HCT116 (cell line): ENCODE data around the gene PKP3. TPM values are rescaled to one million over a fixed set of nuclear protein-coding genes. Genes with fewer than 3 reads are reported as not detected.

ENCODE experiments used
- ATAC-seq: fragments of 200-7000 bp; cut with Tn5 transposase; 2 replicates; pipeline ENCODE4 v1.9.1; 2020; ENCODE audit warnings: mild to moderate bottlenecking, moderate library complexity
- BruUV-seq: library from RNA; stranded (reverse); fragments of 400-500 nt; replicated peaks from 2 replicates; lab custom pipeline; 2021; lab: Mats Ljungman, UMichigan
- CTCF ChIA-PET: fragments of 300-600 bp; sonication (Branson Sonifier 250); formaldehyde crosslinking; loops from one replicate; lab custom pipeline; 2021; ENCODE audit warnings: antibody characterized with exemption; lab: Charles Lee
- POLR2A ChIA-PET: fragments of 300-600, 350-600 bp; sonication (Branson Sonifier 250); formaldehyde crosslinking; loops from one replicate; lab custom pipeline; 2021; ENCODE audit warnings: antibody characterized with exemption; lab: Charles Lee
- RAD21 ChIA-PET, 2 experiments: fragments of 300-600 bp; sonication (Branson Sonifier 250); formaldehyde crosslinking; loops; one replicate each; lab custom pipeline; 2023; ENCODE audit warnings: low total read pairs in 2 of 2; ENCODE audit not compliant: uncharacterized antibody in 2 of 2, unreplicated experiment in 2 of 2, low non-redundant PET in 1 of 2; lab: Charles Lee
- DNase-seq: peaks from one replicate; pipeline ENCODE4 v3.0.0-alpha.2; 2010; ENCODE audit warnings: low read depth, low spot score
- H2AFZ ChIP-seq: fragments of 200-600 bp; shearing (Covaris generic), sonication (generic); 2 replicates; pipeline ENCODE4 v1.6.1; 2017; ENCODE audit warnings: low read depth, mixed run types, mixed read lengths, antibody characterized with exemption, low read length; ENCODE audit not compliant: poor library complexity, severe bottlenecking
- H3K27ac ChIP-seq: 2 replicates; pipeline ENCODE4 v1.5.1; 2012; ENCODE audit warnings: low read depth, low read length
- H3K27me3 ChIP-seq: fragments of 200-600 bp; sonication (generic); 2 replicates; pipeline ENCODE4 v1.6.1; 2016; ENCODE audit warnings: mixed run types, low read length, mixed read lengths; ENCODE audit not compliant: insufficient read depth
- H3K36me3 ChIP-seq, 2 experiments: fragments of 200-500 bp in 1 of 2; fragments of 200-600 bp in 1 of 2; sonication (Bioruptor generic) in 1 of 2; sonication (generic) in 1 of 2; 2 replicates each; pipeline versions ENCODE4 v1.5.1 to v1.6.1; 2014 to 2016; ENCODE audit warnings: low read length in 2 of 2, inconsistent platforms in 1 of 2, mixed read lengths in 1 of 2, mixed run types in 1 of 2; ENCODE audit not compliant: insufficient read depth in 2 of 2, control insufficient read depth in 1 of 2
- H3K4me1 ChIP-seq, 2 experiments: fragments of 200-600 bp in 1 of 2; sonication (generic) in 1 of 2; 2 replicates each; pipeline versions ENCODE4 v1.5.1 to v1.6.1; 2012 to 2017; ENCODE audit warnings: low read length in 2 of 2, inconsistent platforms in 1 of 2, mild to moderate bottlenecking in 1 of 2, mixed read lengths in 1 of 2, mixed run types in 1 of 2, moderate library complexity in 1 of 2; ENCODE audit not compliant: insufficient read depth in 2 of 2, control insufficient read depth in 1 of 2
- H3K4me2 ChIP-seq: fragments of 200-600 bp; sonication (generic); 2 replicates; pipeline ENCODE4 v1.6.1; 2017; ENCODE audit warnings: mixed run types, low read length, mixed read lengths
- H3K4me3 ChIP-seq, 2 experiments: fragments of 200-600 bp in 1 of 2; sonication (generic) in 1 of 2; replicated peaks in 1 of 2; 2 replicates each; pipeline ENCODE4 v1.5.1; 2011 to 2016; ENCODE audit warnings: low read length in 2 of 2, control low read depth in 1 of 2, low read depth in 1 of 2, mild to moderate bottlenecking in 1 of 2, mixed read lengths in 1 of 2, mixed run types in 1 of 2
- H3K79me2 ChIP-seq: fragments of 200-600 bp; sonication (generic); 2 replicates; pipeline ENCODE4 v1.6.1; 2017; ENCODE audit warnings: mild to moderate bottlenecking, mixed run types, low read length, moderate library complexity, mixed read lengths; ENCODE audit not compliant: insufficient read depth
- H3K9ac ChIP-seq: fragments of 200-600 bp; sonication (generic); 2 replicates; pipeline ENCODE4 v1.6.1; 2016; ENCODE audit warnings: low read length, mixed read lengths
- H3K9me2 ChIP-seq: fragments of 200-600 bp; sonication (generic), shearing (Covaris generic); 2 replicates; pipeline ENCODE4 v1.6.1; 2017; ENCODE audit warnings: mixed run types, mild to moderate bottlenecking, moderate library complexity; ENCODE audit not compliant: insufficient read depth
- H3K9me3 ChIP-seq, 2 experiments: fragments of 200-500 bp in 1 of 2; fragments of 200-600 bp in 1 of 2; sonication (Bioruptor generic) in 1 of 2; sonication (generic) in 1 of 2; 2 replicates each; pipeline ENCODE4 v1.6.1; 2014 to 2017; ENCODE audit warnings: low read length in 2 of 2, mixed read lengths in 2 of 2, inconsistent platforms in 1 of 2, low read depth in 1 of 2, mild to moderate bottlenecking in 1 of 2, mixed run types in 1 of 2, moderate library complexity in 1 of 2; ENCODE audit not compliant: control insufficient read depth in 1 of 2, insufficient read depth in 1 of 2
- H4K20me1 ChIP-seq: fragments of 200-600 bp; sonication (generic), shearing (Covaris generic); 2 replicates; pipeline ENCODE4 v1.6.1; 2017; ENCODE audit warnings: mixed run types, mild to moderate bottlenecking, moderate library complexity; ENCODE audit not compliant: insufficient read depth
- EGR1 ChIP-seq: IDR thresholded peaks from 2 replicates; pipeline ENCODE4 v1.6.1; 2012; ENCODE audit warnings: low read depth
- JUND ChIP-seq: IDR thresholded peaks from 2 replicates; pipeline ENCODE4 v1.6.1; 2012
- SP1 ChIP-seq: IDR thresholded peaks from 2 replicates; pipeline ENCODE4 v1.6.1; 2012; ENCODE audit warnings: low read depth
- TCF7L2 ChIP-seq: IDR thresholded peaks from 2 replicates; pipeline ENCODE4 v1.7.0; 2011; ENCODE audit warnings: borderline replicate concordance, inconsistent platforms; ENCODE audit not compliant: insufficient read depth, insufficient read length; ENCODE audit errors: extremely low read depth
- YY1 ChIP-seq: IDR thresholded peaks from 2 replicates; pipeline ENCODE4 v1.6.1; 2011; ENCODE audit warnings: low read length, low read depth, moderate library complexity, mild to moderate bottlenecking; ENCODE audit not compliant: insufficient replicate concordance; ENCODE audit errors: extremely low read depth
- intact Hi-C: fragments of 100-400 bp; cut with micrococcal nuclease; formaldehyde crosslinking; loops from 2 replicates; pipeline ENCODE4 v1.10.0; 2022
- total RNA-seq: library from RNA; stranded (reverse); gene quantifications from one replicate; pipeline ENCODE4 v1.2.1, GENCODE V29; 2021; ENCODE audit not compliant: unreplicated experiment
- TF ChIP-seq, protein P1 (sequence below): IDR thresholded peaks from 2 replicates; pipeline ENCODE4 v1.6.1; 2011; ENCODE audit warnings: mild to moderate bottlenecking, low read length, moderate library complexity; ENCODE audit not compliant: insufficient replicate concordance; ENCODE audit errors: extremely low read depth
- TF ChIP-seq, protein P2 (sequence below), 3 experiments: fragments of 200-600 bp in 1 of 3; sonication (generic) in 1 of 3; IDR thresholded peaks in 2 of 3; conservative IDR thresholded peaks in 1 of 3; 2 replicates each; pipeline ENCODE4 v1.5.1; 2012 to 2017; ENCODE audit warnings: low read depth in 2 of 3, low read length in 2 of 3, antibody characterized with exemption in 1 of 3, borderline replicate concordance in 1 of 3, control low read depth in 1 of 3, mild to moderate bottlenecking in 1 of 3, mixed read lengths in 1 of 3, mixed run types in 1 of 3, moderate library complexity in 1 of 3; ENCODE audit not compliant: insufficient read depth in 1 of 3
- TF ChIP-seq, protein P3 (sequence below): IDR thresholded peaks from 2 replicates; pipeline ENCODE4 v1.6.1; 2012

The PKP3 gene
- total RNA-seq, 1 experiment from 2014 or later: 157 TPM

DNA sequence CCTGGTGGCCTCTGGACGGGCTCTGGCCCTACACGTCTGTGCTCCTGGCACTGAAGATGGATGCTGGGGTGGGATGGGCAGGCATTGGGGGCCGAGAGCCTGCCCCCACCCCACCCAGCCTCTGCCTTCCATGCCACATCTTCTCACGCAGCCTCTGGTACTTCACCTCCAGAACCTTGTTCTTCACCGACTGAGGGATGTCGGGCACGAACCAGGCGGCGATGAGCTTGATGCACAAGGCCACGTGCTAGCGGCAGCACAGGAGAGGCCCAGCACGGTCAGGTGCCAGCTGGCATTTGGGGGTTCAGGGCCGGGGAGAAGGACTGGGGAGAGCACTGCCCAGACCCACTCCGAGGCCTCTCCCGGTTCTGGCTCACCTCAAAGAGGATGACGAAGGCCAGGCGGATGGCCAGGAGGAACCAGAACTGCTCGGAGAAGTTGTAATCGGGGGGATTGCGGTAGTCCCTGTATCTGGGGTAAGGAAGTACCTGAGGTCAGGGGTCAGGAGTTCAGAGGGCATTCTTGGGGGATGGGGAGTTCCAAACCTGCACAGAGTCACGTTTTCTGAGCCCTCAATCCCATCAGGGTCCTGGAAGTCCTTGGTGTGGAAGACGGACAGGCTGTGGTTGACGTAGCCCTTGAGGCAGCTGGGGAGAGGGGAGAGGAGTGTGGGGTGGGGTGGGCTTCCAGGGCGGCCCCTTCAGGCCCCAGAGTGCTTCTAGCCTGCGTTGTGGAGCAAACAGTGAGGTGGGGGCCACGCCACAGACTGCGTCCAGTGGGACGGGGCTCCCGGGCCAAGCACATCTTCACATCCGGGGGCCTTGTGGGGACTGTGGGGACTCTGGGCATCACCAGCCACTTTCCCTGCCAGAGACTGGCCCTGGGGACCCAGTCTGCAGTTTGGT, 24.6 kb downstream of the PKP3 start:
- no peak overlapping the region for H3K4me3 ChIP-seq
- no peak overlapping the region for H3K4me2 ChIP-seq
- H3K36me3 ChIP-seq: no peaks in the 10 kb centered on the region
- peaks cover 19 to 33% of the 10 kb centered on the region in 2 experiments for H3K4me1 ChIP-seq
- TF ChIP-seq SP1 (no peak), TCF7L2 (no peak), YY1 (no peak), EGR1 (no peak), JUND (no peak)
- TF ChIP-seq, protein P1, sequence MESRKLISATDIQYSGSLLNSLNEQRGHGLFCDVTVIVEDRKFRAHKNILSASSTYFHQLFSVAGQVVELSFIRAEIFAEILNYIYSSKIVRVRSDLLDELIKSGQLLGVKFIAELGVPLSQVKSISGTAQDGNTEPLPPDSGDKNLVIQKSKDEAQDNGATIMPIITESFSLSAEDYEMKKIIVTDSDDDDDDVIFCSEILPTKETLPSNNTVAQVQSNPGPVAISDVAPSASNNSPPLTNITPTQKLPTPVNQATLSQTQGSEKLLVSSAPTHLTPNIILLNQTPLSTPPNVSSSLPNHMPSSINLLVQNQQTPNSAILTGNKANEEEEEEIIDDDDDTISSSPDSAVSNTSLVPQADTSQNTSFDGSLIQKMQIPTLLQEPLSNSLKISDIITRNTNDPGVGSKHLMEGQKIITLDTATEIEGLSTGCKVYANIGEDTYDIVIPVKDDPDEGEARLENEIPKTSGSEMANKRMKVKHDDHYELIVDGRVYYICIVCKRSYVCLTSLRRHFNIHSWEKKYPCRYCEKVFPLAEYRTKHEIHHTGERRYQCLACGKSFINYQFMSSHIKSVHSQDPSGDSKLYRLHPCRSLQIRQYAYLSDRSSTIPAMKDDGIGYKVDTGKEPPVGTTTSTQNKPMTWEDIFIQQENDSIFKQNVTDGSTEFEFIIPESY: no peak
- TF ChIP-seq, protein P2, sequence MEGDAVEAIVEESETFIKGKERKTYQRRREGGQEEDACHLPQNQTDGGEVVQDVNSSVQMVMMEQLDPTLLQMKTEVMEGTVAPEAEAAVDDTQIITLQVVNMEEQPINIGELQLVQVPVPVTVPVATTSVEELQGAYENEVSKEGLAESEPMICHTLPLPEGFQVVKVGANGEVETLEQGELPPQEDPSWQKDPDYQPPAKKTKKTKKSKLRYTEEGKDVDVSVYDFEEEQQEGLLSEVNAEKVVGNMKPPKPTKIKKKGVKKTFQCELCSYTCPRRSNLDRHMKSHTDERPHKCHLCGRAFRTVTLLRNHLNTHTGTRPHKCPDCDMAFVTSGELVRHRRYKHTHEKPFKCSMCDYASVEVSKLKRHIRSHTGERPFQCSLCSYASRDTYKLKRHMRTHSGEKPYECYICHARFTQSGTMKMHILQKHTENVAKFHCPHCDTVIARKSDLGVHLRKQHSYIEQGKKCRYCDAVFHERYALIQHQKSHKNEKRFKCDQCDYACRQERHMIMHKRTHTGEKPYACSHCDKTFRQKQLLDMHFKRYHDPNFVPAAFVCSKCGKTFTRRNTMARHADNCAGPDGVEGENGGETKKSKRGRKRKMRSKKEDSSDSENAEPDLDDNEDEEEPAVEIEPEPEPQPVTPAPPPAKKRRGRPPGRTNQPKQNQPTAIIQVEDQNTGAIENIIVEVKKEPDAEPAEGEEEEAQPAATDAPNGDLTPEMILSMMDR (IDR thresholded peaks at IDR 0.05 in 2 of 3, conservative IDR thresholded peaks at IDR 0.05 in 1 of 3; ENCODE audit: borderline replicate concordance in 1 of 3, insufficient read depth in 1 of 3, low read depth in 2 of 3, low read length in 2 of 3): no peak
- TF ChIP-seq, protein P3, sequence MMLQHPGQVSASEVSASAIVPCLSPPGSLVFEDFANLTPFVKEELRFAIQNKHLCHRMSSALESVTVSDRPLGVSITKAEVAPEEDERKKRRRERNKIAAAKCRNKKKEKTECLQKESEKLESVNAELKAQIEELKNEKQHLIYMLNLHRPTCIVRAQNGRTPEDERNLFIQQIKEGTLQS: no peak
- ChIA-PET CTCF (no interaction called here), RAD21 (no interaction called here), POLR2A (no interaction called here)
- H3K9me3 ChIP-seq: no peaks in the 10 kb centered on the region
- ATAC-seq: no peak
- no peak for DNase-seq
- H3K9ac ChIP-seq: no peak overlapping the region
- BruUV-seq: no TSS peak
- intact Hi-C loops: no loop called here
- no peak overlapping the region for H3K27ac ChIP-seq
- H3K79me2 ChIP-seq: no peaks in the 10 kb centered on the region; the same call in 1 of the 2 replicates
- no peaks in the 10 kb centered on the region for H4K20me1 ChIP-seq
- H2AFZ ChIP-seq: no peak overlapping the region
- no peaks in the 10 kb centered on the region for H3K9me2 ChIP-seq
- no peaks in the 10 kb centered on the region for H3K27me3 ChIP-seq
